ENCODE data around the gene CST5. TPM values are rescaled to one million over a fixed set of nuclear protein-coding genes. Genes with fewer than 3 reads are reported as not detected.
"Not testable (repeated sequence)": the region's sequence is repeated elsewhere in the genome, so short reads cannot be mapped to it uniquely, and the experiment has no call there.

CST5 gene
- total and polyA plus RNA-seq, 8 donors = 0.21 to 3.3 (median 0.25) TPM; not detected in 5

- Histone ChIP-seq H3K27me3 (peaks cover 0 to 43% of the 10 kb centered on the region in 2 donors), H3K4me3 (no peak overlapping the region), H3K4me1 (no peaks in the 10 kb centered on the region), H3K27ac (no peak overlapping the region), H3K36me3 (no peaks in the 10 kb centered on the region), H3K9me3 (no peaks in the 10 kb centered on the region)
- DNase-seq = no peak
- ATAC-seq = no peak
- TF ChIP-seq CTCF (IDR thresholded peaks at IDR 0.05) = no peak
- intact Hi-C loops (cut with DNase I) = no loop called here
Observed at GRCh38 chr20:23868321-23868720, 11.2 kb downstream of the CST5 start.

- intact Hi-C loops (cut with DNase I) = no loop called here
- Histone ChIP-seq H3K36me3 (no peaks in the 10 kb centered on the region), H3K27ac (no peak overlapping the region), H3K9me3 (no peaks in the 10 kb centered on the region), H3K27me3 (peaks cover 0 to 38% of the 10 kb centered on the region in 2 donors), H3K4me1 (no peaks in the 10 kb centered on the region), H3K4me3 (no peak overlapping the region)
- ATAC-seq (no peak), DNase-seq (no peak)
- TF ChIP-seq CTCF (IDR thresholded peaks at IDR 0.05) = no peak
Observed at GRCh38 chr20:23867152-23867776, 12.3 kb downstream of the CST5 start.

- ATAC-seq; H3K36me3 ChIP-seq; H3K27me3 ChIP-seq; H3K4me1 ChIP-seq; H3K9me3 ChIP-seq; intact Hi-C loops (cut with DNase I); H3K27ac ChIP-seq; H3K4me3 ChIP-seq; DNase-seq: not testable (repeated sequence)
Observed at GRCh38 chr20:23860771-23861170, 18.8 kb downstream of the CST5 start.

- intact Hi-C loops (cut with DNase I) = loop anchor here in 1 of 2 donors (5.0 kb wide), 1 partner anchor 41 kb away; no protein-coding TSS in a partner anchor
- TF ChIP-seq CTCF (IDR thresholded peaks at IDR 0.05) = no peak
- no peaks in the 10 kb centered on the region for H3K4me1 ChIP-seq
- ATAC-seq (no peak), DNase-seq (no peak)
- H3K9me3 ChIP-seq = no peaks in the 10 kb centered on the region
- H3K36me3 ChIP-seq = no peaks in the 10 kb centered on the region
- H3K4me3 ChIP-seq = no peak overlapping the region
- H3K27me3 ChIP-seq = no peaks in the 10 kb centered on the region
- no peak overlapping the region for H3K27ac ChIP-seq
Observed at GRCh38 chr20:23857962-23858595, 21.5 kb downstream of the CST5 start.

- ATAC-seq = no peak
Observed at GRCh38 chr20:23856736-23857135, 22.8 kb downstream of the CST5 start.

More at GRCh38 chr20:23856736-23857135, 22.8 kb downstream of the CST5 start:
- H3K27ac ChIP-seq = no peak overlapping the region
- H3K4me1 ChIP-seq = no peaks in the 10 kb centered on the region
- intact Hi-C loops (cut with DNase I) = loop anchor here in 1 of 2 donors (5.0 kb wide), 1 partner anchor 39 kb away; no protein-coding TSS in a partner anchor
- H3K36me3 ChIP-seq = no peaks in the 10 kb centered on the region
- no peaks in the 10 kb centered on the region for H3K9me3 ChIP-seq
- H3K27me3 ChIP-seq = no peaks in the 10 kb centered on the region
- H3K4me3 ChIP-seq = no peak overlapping the region
- no peak for DNase-seq
- TF ChIP-seq CTCF (IDR thresholded peaks at IDR 0.05) = no peak
